Measurements from ENCODE around the gene USH1G.

USH1G gene

DNA sequence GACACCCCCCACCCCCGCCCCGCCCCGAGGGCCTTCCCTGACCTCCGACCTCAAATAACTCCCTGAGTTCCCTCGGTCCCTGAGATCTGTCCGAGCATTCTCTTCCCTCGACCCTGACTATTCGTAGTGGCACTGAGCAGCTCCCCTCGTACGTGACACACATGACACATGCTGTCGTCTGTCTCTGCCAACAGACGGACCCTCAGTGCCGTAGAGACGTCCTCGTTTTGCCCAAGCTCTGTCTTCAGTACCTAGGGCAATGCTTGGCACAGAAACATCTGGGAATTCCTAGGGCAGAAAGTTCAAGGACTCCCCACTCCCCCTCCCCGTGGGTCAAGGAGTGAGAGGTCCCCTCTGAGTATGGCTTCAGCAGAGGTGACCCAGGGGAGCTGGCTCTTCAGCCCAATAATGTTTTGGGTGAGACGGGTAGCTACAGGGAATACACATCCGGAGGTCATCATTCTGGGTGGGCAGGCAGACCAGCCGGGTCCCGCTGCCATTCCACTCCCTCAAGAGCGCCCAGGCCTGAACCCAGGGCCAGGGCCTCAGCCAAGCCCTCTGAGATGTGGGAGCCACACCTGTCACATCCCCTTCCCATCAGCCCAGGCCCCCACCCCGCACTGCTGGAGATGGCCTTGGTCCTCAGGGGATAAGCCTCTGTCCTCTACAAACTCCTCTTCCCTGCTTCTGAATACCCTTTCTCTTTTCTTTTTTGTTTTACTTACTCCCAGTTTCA lies 29.0 kb downstream of the USH1G start:
- peak overlapping the region; percentile 35 for H3K4me3 ChIP-seq
- H3K27me3 ChIP-seq (ENCODE audit: low read depth), result peaks cover 37% of the 10 kb centered on the region
- no peaks in the 10 kb centered on the region for H3K9me3 ChIP-seq
- H3K36me3 ChIP-seq (replicated peaks), result no peaks in the 10 kb centered on the region
- in situ Hi-C loops (cut with MboI; ENCODE audit: low sequenced_read_pairs), result no loop called here
- no peak for DNase-seq (ENCODE audit: low spot score in 2 of 2)
- no peaks in the 10 kb centered on the region for H3K4me1 ChIP-seq

DNA sequence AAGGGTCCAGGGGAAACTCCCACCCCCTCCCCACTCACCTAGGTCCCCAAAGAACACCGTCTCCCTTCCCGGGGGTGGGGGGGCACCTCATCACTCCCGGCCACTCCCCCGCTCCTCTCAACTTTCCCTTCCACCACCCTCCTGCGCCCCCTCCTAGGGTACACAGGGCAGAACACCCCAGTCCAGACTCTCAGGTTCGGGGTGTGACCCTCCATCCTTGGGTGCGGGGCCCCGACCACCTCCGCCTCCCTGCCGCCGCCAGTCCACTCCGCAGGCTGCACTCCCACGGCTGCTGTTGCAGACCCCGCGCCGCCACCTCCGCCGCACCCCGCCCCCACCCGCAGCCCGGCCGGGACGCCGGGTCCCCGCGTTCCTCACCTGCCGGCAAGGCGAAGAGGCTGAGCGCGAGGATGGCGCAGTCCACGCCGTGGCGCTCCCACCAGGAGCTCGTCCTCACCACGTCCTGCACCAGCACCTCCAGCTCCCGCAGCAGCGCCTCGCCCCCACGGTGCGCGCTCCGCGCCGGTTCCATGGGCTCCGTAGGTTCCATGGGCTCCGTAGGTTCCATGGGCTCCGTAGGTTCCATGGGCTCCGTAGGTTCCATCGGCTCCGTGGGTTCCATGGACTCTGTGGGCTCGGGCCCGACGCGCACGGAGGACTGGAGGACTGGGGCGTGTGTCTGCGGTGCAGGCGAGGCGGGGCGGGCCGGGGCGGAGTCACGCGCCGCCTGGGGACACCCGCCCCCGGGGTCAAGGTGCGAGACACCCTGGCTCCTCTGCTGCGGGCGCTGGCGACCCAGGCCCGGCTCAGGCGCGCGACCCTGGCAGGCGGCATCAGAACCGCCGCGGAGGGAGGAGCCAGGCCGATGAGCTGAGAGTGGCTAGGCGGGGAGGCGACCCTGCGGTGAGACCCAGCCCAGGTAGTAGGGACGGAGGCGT lies 29.8 kb downstream of the USH1G start, which contains the start of gene FADS6:
Gene FADS6 (minus strand): TSS at position 660 of the 938 bp plus-strand sequence. CDS start 38 bp downstream, at position 622.
- H3K9me3 ChIP-seq, result no peaks in the 10 kb centered on the region
- no peaks in the 10 kb centered on the region for H3K4me1 ChIP-seq
- H3K36me3 ChIP-seq (replicated peaks), result no peaks in the 10 kb centered on the region
- DNase-seq (ENCODE audit: low spot score in 2 of 2), result peak in 1 of 2 experiments; percentile 39
- in situ Hi-C loops (cut with MboI; ENCODE audit: low sequenced_read_pairs), result no loop called here
- peaks cover 37% of the 10 kb centered on the region for H3K27me3 ChIP-seq (ENCODE audit: low read depth)
- H3K4me3 ChIP-seq, result peak within 1 kb of the TSS; percentile 35

DNA sequence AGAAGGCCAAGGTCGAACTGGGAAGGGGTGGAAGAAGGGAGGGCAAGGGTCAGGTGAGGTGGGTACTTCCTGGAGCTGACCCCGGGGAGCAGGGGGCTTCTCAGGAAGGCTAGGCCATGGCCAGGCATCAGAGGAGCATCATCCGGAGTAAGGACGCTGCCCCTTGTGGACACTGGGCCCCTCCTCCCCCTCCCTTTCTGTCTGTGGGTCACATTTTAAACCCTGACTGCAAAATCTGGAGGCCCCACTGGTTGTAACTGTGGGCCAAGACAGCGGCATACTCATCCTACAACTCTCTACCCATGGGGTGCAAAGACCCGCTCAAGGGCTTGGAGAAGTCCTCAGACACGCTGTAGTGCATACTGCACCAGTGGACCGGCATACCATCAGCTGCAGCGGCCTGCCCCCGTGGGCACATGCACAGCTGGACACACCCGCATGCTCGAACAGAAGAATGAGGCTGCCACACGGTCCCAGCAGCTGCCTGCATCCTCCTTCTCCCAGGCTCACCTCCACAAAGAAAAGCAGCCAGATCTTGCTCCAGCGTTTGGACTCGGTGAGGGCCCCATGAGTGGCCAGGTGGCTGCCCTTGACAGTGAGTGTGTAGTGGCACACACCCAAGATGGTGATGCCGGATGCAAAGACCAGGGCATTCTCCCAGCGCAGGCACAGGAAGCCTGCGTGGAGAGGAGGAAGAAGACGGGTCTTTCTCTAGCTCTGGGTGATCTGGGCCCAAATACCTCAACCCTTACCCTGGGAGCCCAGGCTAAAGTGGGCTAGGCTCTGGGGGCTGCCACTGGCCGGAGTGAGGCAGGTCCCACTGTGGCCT lies 30.8 kb downstream of the USH1G start:
- H3K27me3 ChIP-seq (ENCODE audit: low read depth), result peaks cover 33% of the 10 kb centered on the region
- in situ Hi-C loops (cut with MboI; ENCODE audit: low sequenced_read_pairs), result no loop called here
- DNase-seq (ENCODE audit: low spot score in 2 of 2), result no peak
- H3K9me3 ChIP-seq, result no peaks in the 10 kb centered on the region
- no peaks in the 10 kb centered on the region for H3K36me3 ChIP-seq (replicated peaks)
- H3K4me1 ChIP-seq, result no peaks in the 10 kb centered on the region
- no peak overlapping the region for H3K4me3 ChIP-seq

DNA sequence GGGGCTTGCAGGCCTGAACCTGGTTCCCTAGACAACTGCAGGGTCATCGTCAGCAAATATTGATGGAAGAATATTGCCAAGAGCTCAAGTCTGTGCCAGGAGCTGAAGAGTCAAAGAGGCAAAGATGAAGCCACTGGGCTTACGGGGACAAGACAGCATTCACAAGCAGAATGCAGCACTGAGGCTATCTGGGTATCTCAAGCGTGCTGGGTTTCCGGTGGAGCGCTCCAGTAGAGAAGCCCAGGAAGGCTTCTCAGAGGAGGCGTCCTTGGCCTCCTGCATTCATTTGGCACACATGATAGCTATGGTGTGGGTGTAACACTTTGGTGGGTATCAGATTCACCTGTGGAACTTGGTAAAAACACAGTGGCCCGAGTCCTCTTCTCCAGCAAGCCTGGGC lies 32.5 kb downstream of the USH1G start:
- no peaks in the 10 kb centered on the region for H3K4me1 ChIP-seq
- H3K4me3 ChIP-seq, result no peak overlapping the region
- DNase-seq (ENCODE audit: low spot score in 2 of 2), result no peak
- H3K36me3 ChIP-seq (replicated peaks), result no peaks in the 10 kb centered on the region
- H3K27me3 ChIP-seq (ENCODE audit: low read depth), result peaks cover 21% of the 10 kb centered on the region
- in situ Hi-C loops (cut with MboI; ENCODE audit: low sequenced_read_pairs), result no loop called here
- H3K9me3 ChIP-seq, result no peaks in the 10 kb centered on the region

DNA sequence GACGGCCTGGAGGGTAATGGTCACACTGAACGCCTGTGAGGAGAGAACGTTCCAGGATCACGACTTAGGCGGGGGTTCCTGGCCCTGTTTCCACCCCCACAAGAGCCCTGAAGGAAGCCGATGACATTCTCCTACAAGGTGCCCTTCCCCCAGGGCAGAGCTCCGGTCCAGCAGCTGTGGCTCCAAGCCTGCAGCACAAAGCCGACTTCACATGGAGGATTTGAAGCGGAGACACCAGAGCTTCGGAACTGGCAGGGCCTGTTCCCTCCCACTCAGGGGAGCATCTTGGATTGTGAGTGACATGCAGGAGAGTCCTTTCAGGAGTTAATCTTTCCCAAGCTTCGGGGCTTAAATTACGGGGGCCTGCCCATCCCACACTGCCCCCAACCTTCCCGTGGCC lies 34.6 kb downstream of the USH1G start:
- DNase-seq (ENCODE audit: low spot score in 2 of 2), result no peak
- in situ Hi-C loops (cut with MboI; ENCODE audit: low sequenced_read_pairs), result no loop called here
- H3K36me3 ChIP-seq (replicated peaks), result no peaks in the 10 kb centered on the region
- peaks cover 8% of the 10 kb centered on the region for H3K27me3 ChIP-seq (ENCODE audit: low read depth)
- H3K9me3 ChIP-seq, result no peaks in the 10 kb centered on the region
- no peaks in the 10 kb centered on the region for H3K4me1 ChIP-seq
- H3K4me3 ChIP-seq, result no peak overlapping the region

DNA sequence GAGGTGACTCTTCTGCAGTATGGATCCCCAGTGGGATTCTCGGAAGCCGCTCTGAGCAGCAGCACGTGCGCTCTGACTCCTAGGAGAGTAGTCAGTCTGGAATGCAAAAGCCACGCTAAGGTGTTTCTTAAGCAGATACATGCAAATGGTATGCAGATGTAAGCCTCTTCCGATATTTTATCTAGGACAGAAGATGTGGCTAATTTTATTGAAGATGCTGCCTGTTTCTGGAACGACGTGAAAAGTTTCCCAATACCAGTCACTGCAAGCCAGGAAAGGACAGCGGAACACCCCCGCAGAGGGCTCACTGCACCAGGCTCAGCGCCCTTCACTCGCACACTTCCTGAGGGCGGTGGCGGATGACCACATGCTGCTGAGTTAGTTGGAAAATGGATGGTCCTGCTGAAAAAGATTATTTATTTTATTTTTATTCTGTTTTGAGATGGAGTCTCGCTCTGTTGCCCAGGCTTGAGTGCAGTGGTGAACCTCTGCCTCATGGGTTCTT lies 39.8 kb downstream of the USH1G start:
- in situ Hi-C loops (cut with MboI; ENCODE audit: low sequenced_read_pairs), result no loop called here
- DNase-seq (ENCODE audit: low spot score in 2 of 2), result no peak
- Histone ChIP-seq H3K9me3 (no peaks in the 10 kb centered on the region), H3K4me3 (no peak overlapping the region), H3K36me3 (replicated peaks) (no peaks in the 10 kb centered on the region), H3K4me1 (no peaks in the 10 kb centered on the region; the same call in 1 of the 2 replicates), H3K27me3 (ENCODE audit: low read depth) (no peaks in the 10 kb centered on the region)

DNA sequence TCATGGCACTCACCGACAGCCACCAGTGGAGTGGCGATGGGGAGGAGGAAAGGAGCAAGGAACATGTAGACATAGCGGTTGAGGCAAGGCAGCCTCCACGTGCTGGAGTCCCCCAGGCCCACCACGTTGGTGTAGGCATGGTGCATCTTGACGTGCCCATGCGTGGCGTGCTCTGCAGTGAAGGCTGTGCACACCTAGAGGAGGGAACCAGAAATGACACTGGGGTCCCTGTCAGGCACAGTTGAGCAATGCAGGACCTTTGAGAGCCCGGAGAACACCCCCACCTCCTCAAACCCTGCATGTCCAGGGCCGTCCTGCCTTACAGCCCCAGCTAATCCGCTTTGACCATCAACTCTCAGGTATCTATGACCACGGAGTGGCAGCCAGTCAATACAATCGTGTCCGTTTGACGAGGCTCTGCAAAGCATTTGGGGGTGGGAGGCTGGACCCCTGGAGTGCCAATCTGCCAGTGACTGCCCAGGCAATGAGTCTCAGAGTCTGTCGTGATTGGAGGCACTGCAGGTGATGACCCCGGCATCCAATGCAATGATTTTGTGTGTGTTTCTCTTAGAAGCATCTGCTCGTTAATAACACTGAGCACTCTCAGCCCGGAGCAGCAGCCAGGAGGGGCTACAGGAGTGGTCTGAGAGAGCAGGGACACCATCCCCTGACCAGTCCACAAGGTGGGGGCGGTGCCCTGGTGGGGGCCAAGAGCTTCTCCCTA lies 40.4 kb downstream of the USH1G start:
- in situ Hi-C loops (cut with MboI; ENCODE audit: low sequenced_read_pairs), result no loop called here
- Histone ChIP-seq H3K4me3 (no peak overlapping the region), H3K36me3 (replicated peaks) (no peaks in the 10 kb centered on the region), H3K27me3 (ENCODE audit: low read depth) (no peaks in the 10 kb centered on the region), H3K9me3 (no peaks in the 10 kb centered on the region), H3K4me1 (no peaks in the 10 kb centered on the region; the same call in 1 of the 2 replicates)
- no peak for DNase-seq (ENCODE audit: low spot score in 2 of 2)

DNA sequence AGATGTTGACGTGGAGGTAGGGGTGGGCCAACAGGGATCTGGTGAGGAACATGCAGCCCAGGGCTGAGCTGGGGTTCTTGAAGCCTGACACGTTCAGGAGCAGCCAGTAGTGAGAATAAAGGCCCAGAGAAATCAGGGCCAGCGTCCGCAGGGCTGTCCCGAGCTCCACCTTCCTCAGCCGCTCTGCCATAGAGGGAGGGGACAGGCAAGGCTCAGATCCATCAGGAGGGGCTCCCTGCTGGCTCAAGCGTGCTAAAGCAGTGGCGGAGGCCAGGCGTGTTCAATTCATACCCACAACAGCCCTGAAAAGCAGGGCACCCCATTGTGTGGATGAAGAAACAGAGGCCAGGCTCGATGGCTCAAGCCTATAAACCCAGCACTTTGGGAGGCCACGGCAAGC lies 42.0 kb downstream of the USH1G start:
- Histone ChIP-seq H3K9me3 (no peaks in the 10 kb centered on the region), H3K4me3 (no peak overlapping the region), H3K36me3 (replicated peaks) (no peaks in the 10 kb centered on the region), H3K4me1 (no peaks in the 10 kb centered on the region; the same call in 1 of the 2 replicates), H3K27me3 (ENCODE audit: low read depth) (no peaks in the 10 kb centered on the region)
- no peak for DNase-seq (ENCODE audit: low spot score in 2 of 2)
- in situ Hi-C loops (cut with MboI; ENCODE audit: low sequenced_read_pairs), result no loop called here

DNA sequence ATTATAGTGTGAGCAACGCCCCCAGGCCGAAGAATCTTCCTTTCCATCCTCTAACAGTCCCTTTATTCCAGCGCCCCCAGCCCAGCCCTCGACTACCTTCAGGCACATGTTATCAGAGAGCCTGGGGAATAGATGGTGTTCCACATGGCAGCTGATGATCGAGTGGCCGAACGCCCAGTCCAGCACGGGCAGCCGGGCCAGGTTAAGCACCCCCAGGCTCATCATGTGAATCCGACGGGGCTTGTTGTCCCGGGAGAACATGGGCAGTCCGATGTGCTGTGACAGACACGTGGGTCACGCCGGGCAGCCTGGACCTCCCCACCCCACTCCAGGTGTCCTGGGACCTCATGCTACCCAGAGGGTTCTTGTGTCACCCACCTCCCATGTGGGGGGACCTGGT lies 43.7 kb downstream of the USH1G start:
- DNase-seq (ENCODE audit: low spot score in 2 of 2), result no peak
- Histone ChIP-seq H3K9me3 (no peaks in the 10 kb centered on the region), H3K4me3 (no peak overlapping the region), H3K4me1 (no peaks in the 10 kb centered on the region; the same call in none of the 2 replicates), H3K36me3 (replicated peaks) (no peaks in the 10 kb centered on the region), H3K27me3 (ENCODE audit: low read depth) (no peaks in the 10 kb centered on the region)
- in situ Hi-C loops (cut with MboI; ENCODE audit: low sequenced_read_pairs), result no loop called here

DNA sequence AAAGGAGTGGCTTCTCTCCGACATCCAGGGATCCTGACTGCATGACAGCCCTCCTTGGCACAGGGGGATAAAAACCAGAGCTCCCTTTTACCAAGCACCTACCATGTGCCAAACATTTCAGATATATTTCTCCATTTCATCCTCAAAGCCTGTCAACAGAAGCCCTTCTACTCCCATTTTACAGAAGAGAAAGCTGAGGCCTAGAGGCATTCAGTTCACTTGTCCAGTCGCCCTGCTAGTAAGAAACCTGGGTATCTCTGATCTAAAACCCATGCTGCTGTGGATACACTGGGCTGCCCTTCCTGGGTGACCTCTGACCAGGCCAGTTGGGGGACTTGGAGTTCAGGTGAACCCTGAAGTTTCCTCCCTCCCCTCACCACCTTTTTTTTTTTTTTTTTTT lies 44.4 kb downstream of the USH1G start:
- no peak for DNase-seq (ENCODE audit: low spot score in 2 of 2)
- Histone ChIP-seq H3K36me3 (replicated peaks) (no peaks in the 10 kb centered on the region), H3K9me3 (no peaks in the 10 kb centered on the region), H3K4me3 (no peak overlapping the region), H3K27me3 (ENCODE audit: low read depth) (no peaks in the 10 kb centered on the region), H3K4me1 (peaks cover 2% of the 10 kb centered on the region)
- in situ Hi-C loops (cut with MboI; ENCODE audit: low sequenced_read_pairs), result no loop called here

DNA sequence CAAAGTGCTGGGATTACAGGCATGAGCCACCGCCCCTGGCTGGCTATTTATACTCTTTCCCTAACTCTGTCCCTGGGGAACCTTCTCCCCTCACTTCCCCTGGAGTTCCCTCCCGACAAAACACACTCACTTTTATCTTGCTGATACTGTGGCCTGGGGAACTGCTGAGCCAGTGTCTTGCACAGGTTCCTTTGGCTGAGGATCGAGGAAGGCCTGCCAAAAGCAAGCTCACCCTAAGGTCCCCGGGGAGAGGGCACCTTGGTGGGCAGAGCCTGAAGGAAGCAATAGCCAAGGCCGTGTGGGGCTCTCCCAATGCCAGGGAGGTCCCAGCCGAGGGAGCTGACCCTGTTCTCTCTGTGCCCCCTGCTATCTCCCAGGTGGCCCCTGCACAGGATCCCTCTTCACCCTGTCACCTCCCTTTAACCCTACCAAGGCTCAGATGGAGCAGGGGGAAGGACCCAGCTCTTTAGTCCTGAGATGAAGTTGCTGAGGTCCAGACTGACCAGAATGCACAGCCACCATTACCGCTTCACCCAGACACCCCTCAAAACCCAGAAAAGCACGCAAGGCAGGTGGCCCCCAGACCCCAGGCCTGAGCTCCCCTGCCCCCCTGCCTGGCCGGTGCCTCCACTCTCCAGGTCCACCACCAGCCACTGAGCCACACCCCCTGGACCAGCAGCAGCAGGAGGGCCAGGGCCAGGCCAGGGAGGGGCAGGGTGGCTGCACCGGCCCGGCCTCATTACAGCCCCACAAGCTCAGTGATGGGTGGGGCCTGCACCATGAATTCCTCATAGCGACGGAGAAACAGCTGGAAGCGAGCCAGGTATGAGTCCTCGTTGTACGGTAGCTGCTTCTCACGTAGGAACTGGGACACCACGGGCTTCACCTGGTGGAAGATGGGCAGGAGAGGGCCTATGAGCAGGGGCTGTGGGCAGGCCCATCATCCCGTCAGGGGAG lies 45.2 kb downstream of the USH1G start:
- Histone ChIP-seq H3K27me3 (ENCODE audit: low read depth) (no peaks in the 10 kb centered on the region), H3K9me3 (no peaks in the 10 kb centered on the region), H3K4me1 (peaks cover 2% of the 10 kb centered on the region), H3K36me3 (replicated peaks) (no peaks in the 10 kb centered on the region), H3K4me3 (no peak overlapping the region)
- in situ Hi-C loops (cut with MboI; ENCODE audit: low sequenced_read_pairs), result no loop called here
- peak in 1 of 2 experiments; percentile 48 for DNase-seq (ENCODE audit: low spot score in 2 of 2)

DNA sequence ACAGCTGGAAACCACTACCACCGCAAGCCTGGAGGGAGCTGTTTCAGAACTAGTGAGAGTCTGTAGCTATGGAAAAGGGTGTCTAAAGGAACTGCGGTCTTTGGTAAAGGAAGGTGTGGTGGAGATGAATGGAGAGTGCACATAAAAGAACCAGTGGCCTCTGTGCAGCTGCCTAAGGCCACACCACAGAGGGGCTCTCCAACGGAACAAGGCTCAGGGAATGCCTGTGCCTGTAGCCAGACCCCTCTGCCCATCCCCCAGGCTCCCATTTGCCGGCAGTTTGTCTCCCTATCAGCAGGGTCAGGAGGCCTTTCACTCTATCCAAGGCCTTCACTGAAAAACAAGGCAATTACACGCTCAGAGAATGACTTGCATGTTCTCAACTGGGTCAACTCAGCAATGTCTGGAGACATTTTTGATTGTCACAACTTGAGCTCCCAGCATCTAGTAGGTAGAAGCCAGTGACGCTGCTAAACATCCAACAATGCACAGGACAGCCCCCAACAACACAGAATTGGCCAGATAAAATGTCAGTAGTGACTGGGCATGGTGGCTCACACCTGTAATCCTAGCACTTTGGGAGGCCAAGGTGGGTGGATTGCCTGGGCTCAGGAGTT lies 47.0 kb downstream of the USH1G start:
- Histone ChIP-seq H3K36me3 (replicated peaks) (no peaks in the 10 kb centered on the region), H3K9me3 (no peaks in the 10 kb centered on the region), H3K27me3 (ENCODE audit: low read depth) (no peaks in the 10 kb centered on the region), H3K4me1 (peaks cover 10% of the 10 kb centered on the region), H3K4me3 (no peak overlapping the region)
- no peak for DNase-seq (ENCODE audit: low spot score in 2 of 2)
- in situ Hi-C loops (cut with MboI; ENCODE audit: low sequenced_read_pairs), result no loop called here
